ENCODE data around the gene B4GALNT1.

DNA sequence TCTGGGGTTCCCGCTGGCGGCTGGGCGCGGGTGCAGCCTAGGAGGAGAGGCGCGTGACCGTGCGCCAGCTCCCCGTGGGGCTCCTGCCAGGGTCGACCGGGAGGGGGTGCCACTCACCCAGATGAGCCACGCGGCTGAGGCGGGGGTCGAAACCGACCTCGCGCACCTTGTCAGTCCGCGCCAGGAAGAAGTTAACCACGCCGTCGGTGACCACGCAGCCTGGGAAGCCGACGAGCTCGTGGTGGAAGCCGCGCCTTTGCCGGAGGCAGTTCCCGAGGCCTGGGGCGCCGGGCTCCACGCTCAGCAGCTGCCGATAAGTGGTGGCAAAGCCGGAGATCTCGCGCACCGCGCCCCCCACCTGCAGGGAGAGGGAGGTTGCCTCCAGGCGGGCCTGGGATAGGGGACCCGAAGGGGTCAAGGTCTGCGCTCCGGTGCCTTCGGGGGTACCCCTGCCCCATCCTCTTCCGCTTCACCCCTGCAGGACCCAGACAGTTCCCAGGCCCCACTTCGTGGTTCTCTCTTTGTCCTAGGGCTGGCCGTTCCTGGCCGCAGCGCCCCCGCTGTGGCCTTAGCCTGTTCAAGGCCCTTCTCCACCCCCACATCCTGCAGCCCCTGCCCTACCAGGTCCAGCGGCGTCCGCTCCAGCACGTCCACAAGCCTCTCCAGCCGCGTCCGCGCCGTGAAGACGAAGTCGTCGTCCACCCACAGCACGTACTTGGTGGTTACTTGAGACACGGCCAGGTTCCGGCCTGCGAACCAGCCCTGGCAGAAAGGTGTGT lies 5.3 kb downstream of the B4GALNT1 start:
- TF ChIP-seq, protein P1, sequence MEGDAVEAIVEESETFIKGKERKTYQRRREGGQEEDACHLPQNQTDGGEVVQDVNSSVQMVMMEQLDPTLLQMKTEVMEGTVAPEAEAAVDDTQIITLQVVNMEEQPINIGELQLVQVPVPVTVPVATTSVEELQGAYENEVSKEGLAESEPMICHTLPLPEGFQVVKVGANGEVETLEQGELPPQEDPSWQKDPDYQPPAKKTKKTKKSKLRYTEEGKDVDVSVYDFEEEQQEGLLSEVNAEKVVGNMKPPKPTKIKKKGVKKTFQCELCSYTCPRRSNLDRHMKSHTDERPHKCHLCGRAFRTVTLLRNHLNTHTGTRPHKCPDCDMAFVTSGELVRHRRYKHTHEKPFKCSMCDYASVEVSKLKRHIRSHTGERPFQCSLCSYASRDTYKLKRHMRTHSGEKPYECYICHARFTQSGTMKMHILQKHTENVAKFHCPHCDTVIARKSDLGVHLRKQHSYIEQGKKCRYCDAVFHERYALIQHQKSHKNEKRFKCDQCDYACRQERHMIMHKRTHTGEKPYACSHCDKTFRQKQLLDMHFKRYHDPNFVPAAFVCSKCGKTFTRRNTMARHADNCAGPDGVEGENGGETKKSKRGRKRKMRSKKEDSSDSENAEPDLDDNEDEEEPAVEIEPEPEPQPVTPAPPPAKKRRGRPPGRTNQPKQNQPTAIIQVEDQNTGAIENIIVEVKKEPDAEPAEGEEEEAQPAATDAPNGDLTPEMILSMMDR (conservative IDR thresholded peaks at IDR 0.05; ENCODE audit: low read length) = no peak
- no peak for TF ChIP-seq EZH2phosphoT487 (IDR thresholded peaks at IDR 0.05; ENCODE audit: borderline replicate concordance, low read depth, low read length)
